Measurements from ENCODE around the gene NUMA1.

GRCh38 chr11:72091292-72091691 lies 10.9 kb upstream of the NUMA1 start:
- TF ChIP-seq POLR2AphosphoS5 (IDR thresholded peaks at IDR 0.05; ENCODE audit: borderline replicate concordance, low read depth, low read length), result no peak
- no peak for TF ChIP-seq EZH2 (IDR thresholded peaks at IDR 0.05)

Data from SK-N-MC (cell line).